NCI-H82 treated with DMSO at 0.1 percent for 48 hours (cell line): ENCODE measurements around the gene ZHX3.

Source experiments
- DNase-seq: peaks from one replicate; lab custom pipeline; 2025; ENCODE audit not compliant: unreplicated experiment; lab: John Stamatoyannopoulos, UW

The ZHX3 gene

DNA sequence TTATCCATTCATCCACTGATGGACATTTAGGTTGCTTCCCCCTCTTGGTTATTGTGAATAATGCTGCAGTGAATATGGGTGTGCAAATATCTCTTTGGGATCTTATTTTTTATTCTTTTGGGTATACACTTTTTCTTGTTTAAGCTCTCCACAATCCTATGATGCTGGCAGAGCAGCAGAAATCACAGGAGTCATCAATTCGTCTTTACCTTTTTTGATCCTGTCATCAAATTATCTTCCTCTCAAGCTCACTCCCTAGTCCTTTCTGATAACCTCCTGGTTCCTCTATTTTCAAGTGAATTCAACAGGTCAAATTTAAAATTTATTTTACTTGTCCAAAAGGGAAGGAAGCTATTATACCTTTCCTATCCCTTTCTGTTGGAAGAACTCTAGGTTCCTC, 91.1 kb downstream of the ZHX3 start:
- DNase-seq: no peak

DNA sequence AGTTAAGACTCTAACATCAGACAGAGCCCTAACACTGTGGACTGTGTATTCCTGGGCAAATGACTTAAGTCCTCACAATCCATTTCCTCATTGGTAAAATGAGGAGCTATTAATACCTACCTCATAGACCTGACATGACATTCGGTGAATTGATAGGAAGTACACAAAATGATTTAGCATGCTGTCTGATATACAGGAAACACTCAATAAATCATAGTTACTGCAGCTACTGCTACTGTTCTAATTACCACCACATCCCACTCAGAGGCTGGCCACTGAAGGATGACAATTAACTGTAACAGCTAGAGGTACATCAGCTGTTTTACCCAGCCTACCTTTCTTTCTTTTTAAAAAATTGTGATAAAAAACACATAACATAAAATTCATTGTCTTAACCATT, 92.4 kb downstream of the ZHX3 start:
- no peak for DNase-seq

DNA sequence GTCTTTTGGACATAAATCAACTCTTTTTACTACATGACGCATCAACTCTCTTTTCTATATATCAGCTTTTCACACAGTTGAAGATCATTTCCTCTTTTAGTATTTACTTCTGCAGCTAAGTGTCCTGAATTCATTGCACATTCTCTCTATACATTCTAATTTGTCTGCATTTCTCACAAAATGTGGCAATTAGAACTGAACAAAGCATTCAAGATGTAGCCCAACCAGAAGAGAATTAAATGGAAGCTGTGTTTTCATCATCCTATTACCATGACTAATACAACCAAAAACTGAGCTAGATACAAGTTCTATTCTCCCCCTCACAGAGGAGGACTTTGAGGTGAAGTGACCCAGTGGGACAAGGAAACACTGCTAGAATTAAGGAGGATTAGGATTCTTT, 93.2 kb downstream of the ZHX3 start:
- no peak for DNase-seq

DNA sequence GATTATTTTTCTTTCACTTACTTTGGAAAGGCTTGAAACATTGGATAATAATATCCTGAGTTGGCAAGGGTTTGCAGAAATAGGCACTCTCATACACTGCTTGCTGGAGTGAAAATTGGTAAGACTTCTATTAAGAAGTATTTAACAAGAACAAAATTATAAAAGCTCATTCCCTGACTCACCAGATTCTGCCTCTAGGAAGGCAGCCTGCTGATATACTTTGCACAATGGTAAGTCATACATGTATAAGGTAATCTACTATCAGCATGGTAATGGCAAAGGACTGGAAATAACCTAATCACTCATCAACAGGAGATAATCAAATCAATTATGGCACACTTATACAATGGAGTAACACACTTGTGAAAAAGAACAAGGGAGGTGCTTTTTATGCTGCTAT, 94.4 kb downstream of the ZHX3 start:
- no peak for DNase-seq

DNA sequence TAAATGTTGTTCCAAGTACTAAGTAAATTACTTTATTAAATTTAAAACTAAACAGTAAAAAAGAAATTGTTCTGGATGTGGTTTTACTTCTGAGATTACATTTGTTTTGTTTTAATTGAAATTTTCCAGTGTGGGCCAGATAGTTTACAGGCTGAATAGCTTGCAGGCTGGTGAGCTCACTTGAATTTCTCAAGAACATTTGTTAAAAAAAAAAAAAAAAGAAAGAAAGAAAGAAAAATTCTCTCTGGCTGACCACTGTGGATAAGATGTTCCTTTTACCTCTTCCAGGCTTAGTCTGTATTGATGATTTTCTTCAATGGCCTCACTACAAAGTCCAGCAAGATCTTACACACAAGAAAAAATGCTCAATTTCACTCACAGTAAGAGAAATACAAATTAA, 94.8 kb downstream of the ZHX3 start:
- DNase-seq: no peak

DNA sequence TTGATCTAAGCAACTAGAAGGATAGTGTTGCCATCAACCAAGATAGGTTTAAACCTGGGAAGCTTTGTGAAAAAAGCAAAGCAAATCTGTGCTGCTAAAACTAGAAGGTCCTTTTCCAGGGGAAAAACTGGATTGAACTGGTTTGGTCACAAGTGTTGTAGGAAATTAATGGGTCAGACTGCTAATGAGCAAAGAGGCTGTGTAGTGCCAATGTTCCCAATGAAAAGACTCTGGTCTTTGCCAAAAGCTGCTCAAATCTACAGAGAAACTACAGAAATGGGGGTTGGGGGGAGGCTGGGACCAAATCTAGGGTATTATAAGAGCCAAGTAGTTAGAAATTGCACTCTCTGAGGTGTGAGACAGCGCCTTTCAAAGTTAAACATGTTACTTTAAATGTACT, 95.2 kb downstream of the ZHX3 start:
- no peak for DNase-seq

DNA sequence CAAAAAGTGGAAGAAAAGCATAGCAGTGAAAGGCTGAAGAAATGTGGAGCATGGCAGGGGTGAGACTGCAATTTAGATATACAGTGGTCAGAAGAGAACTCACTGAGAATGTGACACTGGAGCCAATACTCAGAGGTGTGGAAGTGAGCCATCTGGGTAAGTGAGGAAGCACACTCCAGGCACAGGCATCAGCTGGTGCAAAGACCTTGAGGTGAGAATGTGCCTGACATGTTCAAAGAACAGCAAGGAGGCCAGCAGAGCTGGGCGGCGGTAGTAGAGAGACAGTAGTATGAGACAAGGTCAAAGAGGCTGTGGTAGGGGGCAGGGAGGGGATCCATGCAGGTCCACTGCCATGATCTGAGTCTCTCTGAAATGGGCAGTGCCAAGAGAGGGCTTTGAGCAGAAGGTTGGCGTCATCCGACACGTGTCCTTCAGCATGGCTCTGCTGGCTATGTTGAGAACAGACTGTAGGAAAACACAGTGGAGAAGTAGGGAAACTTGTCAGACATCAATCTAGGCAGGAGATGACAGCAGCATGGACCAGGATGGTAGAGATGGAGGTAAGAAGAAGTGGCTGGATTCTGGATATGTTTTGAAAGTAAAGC, 95.8 kb downstream of the ZHX3 start:
- no peak for DNase-seq

DNA sequence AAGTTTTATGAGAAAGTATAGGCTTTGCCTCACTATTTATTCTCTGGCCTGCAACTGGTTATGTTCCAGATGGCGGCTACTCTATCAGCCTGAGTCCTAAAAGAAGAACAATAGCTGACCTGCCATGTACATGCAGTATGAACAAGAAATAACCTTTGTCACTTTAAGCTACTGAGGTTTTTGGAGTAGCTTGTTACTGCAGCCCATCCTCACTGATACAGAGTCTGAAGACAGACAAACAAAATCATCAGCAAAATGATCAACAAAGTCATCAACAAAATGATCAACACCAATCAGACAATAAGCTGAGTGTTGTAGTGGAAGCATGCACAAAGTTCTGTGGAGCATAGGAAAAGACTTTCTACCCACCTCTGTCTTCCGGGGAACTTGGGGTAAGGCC, 97.7 kb downstream of the ZHX3 start:
- DNase-seq: no peak

DNA sequence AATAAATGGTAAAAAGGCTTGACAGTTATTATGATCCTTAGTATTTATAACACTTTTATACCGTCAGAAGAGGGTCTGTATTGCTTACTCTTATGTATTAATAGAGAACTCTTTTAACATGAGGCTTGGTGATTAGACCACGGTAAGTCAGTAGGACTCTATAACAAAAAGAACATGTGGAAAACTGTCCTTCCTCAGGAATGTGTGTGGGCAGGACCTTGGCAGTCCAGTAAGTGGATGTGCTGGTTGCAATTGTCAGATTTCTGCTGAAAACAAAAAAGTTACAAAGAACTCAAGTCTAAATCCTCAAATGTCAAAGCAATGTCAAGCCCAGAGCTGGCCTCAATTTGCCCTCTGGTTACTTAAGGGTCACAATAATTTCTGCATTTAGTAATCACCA, 99.1 kb downstream of the ZHX3 start:
- no peak for DNase-seq

DNA sequence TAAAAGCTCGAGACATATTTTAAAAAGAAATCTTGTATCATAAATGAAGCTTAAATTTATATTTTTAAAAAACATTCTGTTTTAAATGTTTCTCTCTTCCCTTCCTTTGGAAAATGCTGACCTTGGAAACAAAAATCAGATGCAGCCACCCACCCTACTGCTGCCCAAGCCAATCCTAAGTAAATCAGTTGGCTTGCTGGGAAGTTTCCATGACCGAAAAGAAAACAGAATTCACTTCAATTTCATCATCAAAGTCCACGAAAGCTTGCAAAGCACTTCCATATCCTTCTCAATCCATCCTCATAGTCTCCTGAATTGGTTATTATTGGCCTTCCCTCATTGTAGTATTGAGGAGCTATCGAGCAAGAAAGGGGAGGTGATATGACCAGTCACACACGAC, 100.1 kb downstream of the ZHX3 start:
- no peak for DNase-seq

DNA sequence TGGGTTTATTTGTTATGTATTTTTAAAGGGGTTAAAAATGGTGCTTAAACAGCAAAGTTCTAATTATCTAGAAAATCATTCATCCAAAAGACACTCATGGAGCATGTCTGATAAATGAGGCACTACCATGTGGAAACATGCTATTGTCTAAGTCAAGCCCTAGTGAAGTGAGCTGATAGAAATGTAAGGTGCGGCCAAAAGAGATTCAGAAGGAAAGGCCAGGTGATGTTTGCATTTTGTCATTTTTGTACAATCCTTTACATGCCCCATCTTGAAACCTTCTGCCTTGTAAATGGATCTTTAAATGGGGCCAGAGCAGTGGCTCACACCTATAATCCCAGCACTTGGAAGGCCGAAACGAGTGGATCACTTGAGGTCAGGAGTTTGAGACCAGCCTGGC, 102.9 kb downstream of the ZHX3 start:
- no peak for DNase-seq

DNA sequence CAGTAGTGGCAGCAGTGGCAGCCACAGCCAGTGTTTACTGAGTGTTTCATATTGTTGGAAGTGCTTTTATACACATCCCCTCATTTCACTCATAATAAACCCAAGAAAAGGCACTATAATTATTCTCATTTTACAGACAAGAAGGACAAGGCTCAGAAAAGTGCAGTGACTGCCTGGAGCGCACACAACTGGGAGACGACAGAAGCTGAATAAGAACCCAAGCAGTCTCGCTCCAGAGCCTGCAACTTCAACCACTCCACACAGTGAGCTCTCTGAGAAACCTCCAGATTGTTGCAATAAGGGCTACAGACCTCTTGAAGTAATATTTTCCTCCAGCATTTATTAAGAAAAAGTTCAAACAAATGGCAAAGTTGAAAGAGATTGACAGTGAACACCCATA, 103.3 kb downstream of the ZHX3 start:
- no peak for DNase-seq

DNA sequence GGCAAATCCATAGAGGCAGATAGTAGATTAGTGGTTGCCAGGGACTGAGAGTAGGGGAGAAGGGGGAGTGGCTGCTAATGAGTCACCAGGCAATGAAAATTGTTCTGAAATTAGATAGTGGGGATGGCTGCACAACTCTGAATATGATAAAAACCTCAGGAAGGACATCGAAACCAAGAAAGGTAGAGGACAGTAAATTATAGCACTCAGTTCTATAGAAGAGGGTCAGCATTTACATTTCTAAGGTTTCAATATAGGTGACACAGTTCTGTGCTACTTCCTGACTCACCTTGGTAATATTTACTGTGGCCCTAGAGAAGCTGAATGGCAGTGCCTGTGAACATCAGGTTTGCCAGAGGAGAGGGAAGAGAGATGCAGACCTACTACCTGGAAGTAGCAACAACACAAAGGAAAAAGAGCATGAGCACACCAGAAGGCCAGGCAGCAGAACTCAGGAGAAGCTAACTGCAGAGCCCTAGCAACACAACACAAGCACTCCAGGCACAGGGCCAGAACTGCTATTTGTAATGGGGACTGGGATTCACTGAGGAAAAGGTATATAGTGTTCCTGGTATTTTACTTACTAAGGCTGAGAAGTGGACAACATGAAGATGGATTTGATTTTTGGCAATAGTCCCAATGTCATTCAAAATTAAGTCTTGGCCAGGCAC, 104.2 kb downstream of the ZHX3 start:
- no peak for DNase-seq

DNA sequence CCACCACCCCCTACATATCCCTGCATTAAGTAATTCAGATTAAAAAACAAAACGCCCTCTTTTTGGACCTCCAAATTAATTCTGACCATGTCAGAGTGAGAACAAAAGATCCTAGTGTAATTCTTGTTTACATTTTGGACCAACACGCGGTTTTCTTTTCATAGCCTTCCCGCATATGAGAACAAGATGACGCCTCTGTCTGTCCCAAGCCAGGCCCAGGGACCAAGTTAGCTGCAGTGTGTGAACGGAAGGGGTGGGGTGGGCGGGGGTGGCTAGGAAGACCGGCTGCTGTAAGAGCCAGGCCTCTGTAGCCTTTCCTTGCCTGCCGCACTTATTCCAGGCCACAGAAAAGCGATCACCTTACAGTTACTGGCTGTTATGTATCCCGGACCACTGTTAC, 112.2 kb downstream of the ZHX3 start:
- DNase-seq: no peak

DNA sequence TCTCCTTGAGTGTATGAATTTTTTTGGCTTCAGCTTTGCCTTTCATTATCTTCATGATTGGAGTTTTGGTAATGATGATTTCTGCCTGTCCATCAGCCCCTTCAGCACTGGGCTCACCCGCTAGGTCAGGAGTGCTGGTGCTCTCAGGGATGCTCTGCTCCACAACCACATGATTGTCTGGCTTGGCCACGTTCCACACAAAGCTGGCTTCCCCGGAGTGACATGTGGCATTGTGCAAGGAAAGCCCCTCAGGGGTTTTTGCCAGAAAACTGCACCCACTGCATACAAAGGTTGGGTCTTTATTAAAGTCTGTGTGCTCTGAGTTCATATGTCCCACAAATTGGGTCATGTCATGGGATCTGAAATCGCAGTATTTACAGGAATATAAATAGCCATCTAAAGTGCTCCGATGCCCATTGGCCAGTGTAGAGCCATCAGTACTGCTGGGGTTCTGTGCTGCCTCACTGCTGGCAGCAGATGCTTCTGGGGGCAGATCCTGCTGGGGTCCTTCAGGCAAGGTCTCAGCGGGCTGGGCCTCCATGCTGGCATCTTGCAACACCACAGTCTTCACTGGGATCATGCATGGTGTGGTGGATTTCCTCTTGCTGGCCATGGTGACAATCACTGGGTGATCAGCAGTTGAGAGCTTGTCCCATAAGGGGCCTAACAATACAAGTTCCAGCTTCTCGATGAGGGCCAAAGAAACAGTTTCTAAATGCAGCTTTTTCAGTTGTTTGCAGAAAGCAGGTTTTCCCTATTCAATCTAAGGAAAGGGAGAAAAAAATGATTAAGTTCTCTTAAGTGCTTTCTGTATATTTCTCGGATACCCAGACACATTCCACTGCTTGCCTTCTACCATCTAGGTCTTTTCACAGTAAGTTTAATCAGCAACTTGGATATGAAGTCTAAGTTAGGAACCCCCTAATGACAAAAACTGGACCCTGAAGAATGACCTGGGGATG, 112.9 kb downstream of the ZHX3 start:
- no peak for DNase-seq

DNA sequence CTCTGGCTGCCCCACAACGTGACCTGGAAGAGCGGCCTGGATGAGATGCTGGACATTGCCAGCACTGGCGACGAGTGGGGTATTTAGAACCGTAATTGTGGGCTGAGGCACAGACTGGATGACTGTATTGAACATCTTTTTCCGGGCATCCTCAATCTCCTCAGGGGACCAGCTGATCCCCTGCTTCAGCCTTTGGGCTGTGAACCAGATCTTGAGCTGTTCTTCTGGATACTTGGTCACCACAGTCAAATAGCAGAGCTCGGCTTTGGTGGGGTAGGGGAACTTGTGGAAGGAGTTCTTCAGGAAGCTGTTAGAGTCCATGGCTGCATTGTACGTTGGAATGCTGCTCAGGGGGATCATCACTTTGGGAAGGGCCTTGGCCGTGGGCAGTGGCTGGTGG, 113.9 kb downstream of the ZHX3 start:
- no peak for DNase-seq

DNA sequence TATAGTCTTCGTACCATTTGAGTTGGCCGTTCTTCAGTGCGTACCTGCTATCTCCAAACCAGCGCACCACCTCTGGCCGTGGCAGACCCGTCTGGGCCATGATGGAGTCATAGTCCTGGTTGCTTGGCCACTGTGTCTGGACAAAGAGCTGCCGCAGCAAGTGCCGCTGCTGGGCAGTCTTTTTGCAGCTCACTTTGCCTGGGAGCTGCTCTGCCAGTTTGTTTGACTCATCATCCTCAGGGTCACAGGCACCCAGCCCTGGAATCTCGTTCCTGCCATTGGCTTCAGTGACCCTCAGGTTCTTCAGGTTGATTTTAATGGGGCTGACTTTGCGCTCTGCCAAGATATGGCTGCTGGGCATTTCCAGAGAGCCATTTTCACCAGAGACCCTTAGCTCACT, 115.1 kb downstream of the ZHX3 start:
- DNase-seq: no peak

DNA sequence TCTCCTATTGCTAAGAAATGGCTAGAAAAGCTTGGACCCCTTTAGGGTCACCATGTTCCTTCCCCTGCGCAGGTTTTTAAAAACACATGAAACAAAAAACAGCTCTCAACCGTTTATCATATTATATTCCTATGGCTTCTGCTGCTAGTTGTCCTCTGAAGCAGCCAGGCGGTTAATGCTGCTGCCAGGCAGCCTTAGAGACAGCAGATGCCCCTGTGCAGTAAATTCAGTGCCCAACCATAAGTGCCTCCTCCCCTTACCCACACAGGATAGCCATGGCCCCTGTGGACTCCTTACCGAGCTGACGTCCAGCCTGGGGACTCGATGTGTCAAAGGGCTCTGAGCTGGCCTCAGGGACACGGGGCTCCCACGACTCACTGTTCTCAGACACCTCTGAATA, 115.8 kb downstream of the ZHX3 start:
- DNase-seq: no peak

DNA sequence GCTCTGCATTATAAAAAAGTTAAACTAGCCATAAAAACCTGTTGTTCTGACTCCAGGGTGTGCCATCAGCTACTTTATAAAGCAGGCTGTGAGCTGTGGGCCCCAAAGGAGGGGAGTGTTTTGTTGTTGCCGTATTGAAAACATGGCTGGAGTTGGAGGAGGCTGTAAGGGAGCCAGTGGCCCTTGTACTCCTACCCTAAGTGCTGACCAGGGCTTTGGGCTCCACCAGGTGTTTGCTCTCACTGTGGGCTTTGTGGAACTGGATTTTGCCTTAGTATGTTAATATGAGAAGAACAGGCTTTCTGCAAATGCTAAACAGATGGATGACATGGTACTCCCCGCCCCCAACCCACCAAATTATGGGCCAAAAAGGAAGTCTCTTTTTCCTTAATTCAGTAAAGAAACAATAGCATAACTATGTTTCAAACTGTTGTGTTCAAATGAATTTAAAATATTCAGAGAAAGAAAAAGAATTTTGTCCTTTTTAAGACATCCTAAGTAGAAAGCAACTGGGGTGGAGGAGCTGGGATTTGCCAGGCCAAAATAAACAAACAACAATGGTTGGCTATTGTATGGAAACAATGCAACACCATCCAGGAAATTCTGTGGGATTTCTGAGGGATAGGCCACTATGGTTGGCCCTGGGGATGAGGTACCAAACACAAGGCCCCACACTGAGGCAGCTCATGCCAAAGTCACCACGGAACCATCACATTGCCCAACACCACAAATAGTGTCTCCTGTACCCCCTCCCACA, 116.9 kb downstream of the ZHX3 start:
- no peak for DNase-seq

DNA sequence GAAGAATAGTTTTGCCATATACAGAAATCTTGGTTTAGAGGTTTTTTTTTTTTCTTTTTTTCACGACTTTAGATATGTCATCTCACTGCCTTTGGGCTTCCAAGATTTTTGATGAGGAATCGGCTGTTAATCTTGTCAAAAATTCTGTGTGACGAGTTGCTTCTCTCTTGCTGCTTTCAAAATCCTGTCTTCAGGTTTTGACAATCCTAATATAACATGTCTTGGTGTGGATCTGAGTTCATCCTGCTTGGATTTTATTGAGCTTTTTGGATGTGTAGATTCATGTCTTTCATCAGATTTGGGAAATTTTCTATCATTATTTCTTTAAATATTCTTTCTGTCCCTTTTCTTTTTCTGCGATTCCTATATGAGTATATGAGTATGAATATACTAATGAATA, 119.1 kb downstream of the ZHX3 start:
- no peak for DNase-seq

DNA sequence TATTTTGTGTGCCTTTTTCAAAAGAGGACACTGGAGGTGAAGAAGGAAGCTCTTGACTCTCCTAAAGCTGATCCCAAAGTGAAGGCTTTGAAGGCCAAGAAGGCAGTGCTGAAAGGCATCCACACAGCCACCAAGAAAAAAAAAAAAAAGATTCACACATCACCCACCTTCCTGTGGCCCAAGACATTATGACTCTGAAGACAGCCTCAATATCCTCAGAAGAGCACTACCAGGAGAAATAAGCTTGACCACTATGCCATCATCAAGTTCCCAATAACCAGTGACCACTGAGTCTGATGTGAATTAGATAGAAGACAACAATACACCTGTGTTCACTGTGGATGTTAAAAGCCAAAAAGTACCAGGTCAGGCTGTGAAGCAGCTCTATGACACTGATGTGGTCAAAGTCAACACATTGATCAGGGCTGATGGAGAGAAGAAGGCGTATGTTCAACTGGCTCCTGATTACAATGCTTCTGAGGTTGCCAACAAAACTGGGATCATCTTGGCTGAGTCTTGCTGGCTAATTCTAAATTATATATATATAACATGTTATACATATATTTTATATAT, 120.8 kb downstream of the ZHX3 start:
- DNase-seq: no peak
